ENCODE data around the gene FRK.
"Not testable (repeated sequence)": the region's sequence is repeated elsewhere in the genome, so short reads cannot be mapped to it uniquely, and the experiment has no call there.

Gene FRK

DNA sequence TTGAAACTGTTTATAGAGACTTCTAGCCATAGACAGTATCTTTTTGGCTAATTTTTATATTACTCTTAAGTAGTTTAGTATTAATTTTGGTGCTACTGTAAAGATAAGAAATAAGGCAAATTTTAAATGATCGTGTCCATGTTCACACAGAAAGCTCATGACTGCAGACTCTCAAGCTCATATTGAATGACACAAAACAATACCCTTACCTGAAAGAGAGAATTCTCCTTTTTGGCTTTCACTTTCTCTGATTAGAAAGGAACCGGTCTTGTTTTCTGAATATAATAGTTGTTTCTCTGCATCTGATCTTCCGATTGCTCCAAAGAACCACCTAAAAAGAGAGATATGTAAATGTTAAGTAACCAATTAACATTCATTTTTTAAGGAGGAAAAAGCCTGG is 57.0 kb downstream of the FRK start:
- DNase-seq = no peak

DNA sequence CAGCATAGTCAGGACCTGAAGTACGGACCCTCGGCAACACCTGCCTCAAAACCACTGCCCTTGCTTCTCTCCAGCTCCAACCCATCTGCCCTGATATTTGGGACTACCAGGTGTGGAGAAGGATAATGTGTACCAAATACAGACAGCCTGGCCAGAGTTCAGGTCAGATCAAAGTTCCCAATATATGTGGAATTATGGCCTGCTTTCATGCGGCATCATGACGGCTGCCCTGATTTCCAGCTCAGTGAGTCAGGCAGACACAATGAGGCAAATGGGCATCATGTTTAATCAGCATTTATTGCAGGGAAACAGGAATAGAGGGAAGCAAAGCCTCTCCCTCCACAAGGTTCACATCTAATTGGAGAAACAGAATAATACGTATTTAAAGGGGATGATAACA is 57.9 kb downstream of the FRK start:
- DNase-seq = no peak

DNA sequence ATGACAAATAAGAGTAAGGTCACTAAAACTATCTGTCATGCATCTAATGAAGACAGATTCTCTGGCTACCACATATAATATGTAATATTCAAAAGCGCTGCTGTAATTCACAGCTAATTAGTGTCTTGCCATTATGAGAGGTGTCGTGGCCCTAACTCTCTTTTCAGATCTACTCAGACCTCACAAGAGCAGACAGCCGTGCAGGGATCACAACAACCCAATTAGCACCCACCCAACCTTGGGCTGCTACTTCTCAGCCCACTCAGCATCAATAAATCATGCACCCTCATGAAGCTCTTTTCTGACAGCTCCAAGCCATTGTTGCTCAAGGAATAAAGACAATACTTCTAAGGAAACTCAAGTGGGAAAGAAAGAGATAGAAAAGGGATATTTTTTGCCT is 61.5 kb downstream of the FRK start:
- no peak for DNase-seq

GRCh38 chr6:115997990-115998585 is 62.6 kb downstream of the FRK start:
- no peak for DNase-seq

DNA sequence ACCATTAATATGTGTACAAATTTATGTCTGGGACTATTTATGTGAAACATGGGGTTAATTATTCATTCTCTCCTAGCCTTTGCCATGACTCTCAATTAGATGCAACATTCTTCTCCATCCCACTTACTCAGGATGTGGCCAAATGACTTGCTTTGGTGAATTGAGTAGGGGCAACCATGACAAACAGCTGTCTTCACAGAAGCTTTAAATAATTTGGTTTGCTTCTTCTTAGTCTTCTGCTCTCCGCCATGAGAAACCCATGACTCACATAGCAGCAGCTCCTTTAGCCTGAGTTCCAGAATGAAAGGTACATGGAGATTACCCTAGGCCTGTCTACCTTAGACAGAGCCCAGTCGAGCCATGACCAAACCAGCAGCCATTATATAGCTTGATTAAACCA is 74.7 kb downstream of the FRK start:
- no peak for DNase-seq

DNA sequence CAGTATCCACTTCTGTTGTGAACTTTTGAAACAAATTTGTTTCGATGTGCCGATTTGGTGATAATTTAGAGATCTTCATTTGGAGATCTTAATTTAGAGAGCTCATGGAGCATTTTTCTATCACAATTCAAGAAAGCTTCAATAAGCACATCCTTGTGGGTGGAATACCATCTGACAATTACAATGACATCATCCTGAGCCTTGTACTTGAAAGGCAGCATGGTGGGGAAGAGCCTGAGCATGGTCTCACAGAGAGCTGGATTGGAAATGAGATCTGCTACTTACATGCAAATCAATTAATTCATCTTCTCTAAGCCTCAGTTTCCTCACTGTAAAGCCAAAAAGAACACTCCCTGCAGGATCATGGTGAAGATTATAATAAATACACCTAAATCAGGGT is 75.9 kb downstream of the FRK start:
- DNase-seq = no peak

GRCh38 chr6:115983998-115984397 is 76.7 kb downstream of the FRK start:
- no peak for DNase-seq

DNA sequence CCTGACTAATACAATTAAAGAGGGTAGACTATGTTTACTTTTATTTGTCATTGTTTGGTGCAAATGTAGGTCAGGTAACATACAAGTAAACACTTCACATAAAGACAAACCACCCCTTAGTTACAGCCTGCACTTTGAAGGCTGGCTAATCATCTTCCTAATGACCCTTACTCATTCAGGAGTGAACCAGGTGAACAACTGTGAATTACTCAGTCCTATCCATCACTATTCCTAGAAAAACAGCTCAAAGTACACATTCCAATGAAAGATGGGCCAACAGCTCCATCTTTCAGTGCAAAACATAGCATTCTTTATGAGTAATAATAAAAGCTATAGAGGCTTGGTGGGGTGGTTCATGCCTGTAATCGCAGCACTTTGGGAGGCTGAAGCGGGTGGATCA is 78.2 kb downstream of the FRK start:
- no peak for DNase-seq

DNA sequence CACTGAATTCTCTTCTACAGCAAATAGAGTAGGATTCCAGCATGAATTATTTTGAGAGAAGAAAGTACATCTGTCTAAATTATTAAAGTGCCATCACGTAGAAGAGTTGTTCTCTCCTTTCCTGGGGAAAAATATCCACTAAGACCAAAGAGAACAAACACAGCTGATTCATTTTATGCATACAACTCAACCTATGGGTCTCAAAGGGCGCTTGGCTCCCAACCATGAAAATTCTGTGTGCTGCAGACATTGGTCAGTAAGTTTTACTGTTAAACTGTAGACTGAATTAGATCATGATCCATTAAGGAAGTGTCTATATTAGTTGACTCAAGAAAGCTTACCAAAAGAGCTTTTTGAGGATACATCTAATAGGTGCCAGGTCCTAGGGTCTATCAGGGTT is 83.5 kb downstream of the FRK start:
- DNase-seq = no peak

GRCh38 chr6:115976321-115976870 is 84.3 kb downstream of the FRK start:
- no peak for DNase-seq

- DNase-seq = no peak
Observed at GRCh38 chr6:115972679-115973078, 88.0 kb downstream of the FRK start.

- no peak for DNase-seq
Observed at GRCh38 chr6:115971785-115972184, 88.9 kb downstream of the FRK start.

- no peak for DNase-seq
Observed at GRCh38 chr6:115969930-115970273, 90.8 kb downstream of the FRK start.

DNA sequence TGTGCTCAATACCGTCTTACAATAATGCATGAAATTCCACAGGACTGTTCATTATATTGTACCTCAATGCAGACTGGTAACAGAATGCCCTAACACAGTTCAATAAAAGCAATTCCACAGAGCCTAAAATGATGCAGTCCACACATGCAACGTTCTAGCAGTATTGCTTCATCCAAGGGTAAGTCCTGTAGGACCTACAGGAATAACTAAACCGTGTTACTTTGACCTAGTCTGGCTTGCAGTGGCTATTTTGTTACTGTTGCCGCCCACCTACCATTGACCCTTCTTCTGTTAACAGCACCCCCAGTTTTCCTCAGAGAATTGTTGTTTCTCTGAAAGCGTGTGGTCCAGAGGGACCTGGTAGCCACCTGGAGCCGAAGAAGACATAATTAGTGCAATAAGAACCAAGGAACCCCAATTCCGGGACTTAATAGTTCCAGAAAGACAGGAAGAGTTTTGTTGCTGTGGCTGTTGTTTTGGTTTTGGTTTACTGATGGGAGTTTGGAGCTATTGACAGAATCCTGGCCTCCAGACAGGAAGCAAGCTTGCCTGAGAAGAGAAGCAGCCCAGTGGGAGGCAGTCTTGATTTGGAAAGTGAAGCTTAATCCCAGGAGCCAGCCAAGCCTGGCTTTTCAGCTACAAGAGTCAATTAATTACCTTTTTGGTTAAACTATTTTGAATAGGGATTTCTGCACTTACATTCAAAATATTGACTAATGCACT is 91.3 kb downstream of the FRK start:
- no peak for DNase-seq

DNA sequence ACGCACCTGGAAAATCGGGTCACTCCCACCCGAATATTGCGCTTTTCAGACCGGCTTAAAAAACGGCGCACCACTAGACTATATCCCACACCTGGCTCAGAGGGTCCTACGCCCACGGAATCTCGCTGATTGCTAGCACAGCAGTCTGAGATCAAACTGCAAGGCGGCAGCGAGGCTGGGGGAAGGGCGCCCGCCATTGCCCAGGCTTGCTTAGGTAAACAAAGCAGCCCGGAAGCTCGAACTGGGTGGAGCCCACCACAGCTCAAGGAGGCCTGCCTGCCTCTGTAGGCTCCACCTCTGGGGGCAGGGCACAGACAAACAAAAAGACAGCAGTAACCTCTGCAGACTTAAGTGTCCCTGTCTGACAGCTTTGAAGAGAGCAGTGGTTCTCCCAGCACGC is 100.4 kb downstream of the FRK start:
- not testable (repeated sequence) for DNase-seq

DNA sequence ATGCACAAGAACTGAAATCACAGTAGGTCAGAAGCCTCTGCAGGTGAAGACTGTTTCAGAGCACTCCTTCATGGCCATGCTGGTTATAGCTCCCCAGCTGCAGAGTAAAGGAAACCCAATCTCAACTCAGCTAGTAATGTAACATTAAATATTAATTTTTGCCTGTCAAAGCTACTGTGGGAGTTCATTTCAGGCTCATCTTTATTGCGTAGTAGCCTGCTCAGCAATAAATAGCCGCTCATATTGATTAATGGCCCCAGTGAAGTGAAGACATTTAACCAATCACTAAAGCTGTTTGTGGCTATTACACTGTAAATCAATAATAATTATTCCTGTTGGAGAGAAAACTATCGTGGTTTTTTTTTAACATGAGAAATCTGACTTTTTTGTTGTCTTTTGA is 101.7 kb downstream of the FRK start:
- DNase-seq = no peak

GRCh38 chr6:115954740-115955139 is 106.0 kb downstream of the FRK start:
- no peak for DNase-seq

GRCh38 chr6:115948751-115949150 is 111.9 kb downstream of the FRK start:
- DNase-seq = no peak

GRCh38 chr6:115947966-115948541 is 112.6 kb downstream of the FRK start:
- no peak for DNase-seq

GRCh38 chr6:115945812-115946211 is 114.9 kb downstream of the FRK start:
- DNase-seq = no peak

- no peak for DNase-seq
Observed at GRCh38 chr6:115945306-115945705, 115.4 kb downstream of the FRK start.

DNA sequence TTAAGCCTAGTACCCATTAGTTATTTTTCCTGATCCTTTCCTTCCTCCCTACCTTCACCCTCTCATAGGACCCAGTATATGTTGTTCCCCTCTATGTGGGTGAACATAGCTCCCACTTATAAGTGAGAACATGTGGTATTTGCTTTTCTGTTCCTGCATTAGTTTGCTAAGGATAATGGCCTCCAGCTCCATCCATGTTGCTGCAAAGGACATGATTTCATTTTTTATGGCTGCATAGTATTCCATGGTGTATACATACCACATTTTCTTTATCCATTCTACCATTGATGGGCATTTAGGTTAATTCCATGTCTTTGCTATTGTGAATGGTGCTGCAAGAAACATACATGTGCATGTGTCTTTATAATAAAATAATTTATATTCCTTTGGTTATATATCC is 115.9 kb downstream of the FRK start:
- not testable (repeated sequence) for DNase-seq

GRCh38 chr6:115937502-115937901 is 123.2 kb downstream of the FRK start:
- not testable (repeated sequence) for DNase-seq

DNA sequence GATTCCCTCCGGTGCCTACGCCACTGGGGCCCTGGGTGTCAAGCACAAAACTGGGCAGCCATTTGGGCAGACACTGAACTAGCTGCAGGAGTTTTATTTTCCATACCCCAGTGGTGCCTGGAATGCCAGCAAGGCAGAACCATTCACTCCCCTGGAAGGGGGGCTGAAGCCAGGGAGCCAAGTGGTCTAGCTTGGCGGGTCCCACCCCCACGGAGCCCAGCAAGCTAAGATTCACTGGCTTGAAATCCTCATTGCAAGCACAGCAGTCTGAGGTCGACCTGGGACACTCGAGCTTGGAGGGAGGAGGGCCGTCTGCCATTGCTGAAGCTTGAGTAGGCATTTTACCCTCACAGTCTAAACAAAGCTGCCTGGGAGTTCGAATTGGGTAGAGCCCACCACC is 125.3 kb downstream of the FRK start:
- no peak for DNase-seq

DNA sequence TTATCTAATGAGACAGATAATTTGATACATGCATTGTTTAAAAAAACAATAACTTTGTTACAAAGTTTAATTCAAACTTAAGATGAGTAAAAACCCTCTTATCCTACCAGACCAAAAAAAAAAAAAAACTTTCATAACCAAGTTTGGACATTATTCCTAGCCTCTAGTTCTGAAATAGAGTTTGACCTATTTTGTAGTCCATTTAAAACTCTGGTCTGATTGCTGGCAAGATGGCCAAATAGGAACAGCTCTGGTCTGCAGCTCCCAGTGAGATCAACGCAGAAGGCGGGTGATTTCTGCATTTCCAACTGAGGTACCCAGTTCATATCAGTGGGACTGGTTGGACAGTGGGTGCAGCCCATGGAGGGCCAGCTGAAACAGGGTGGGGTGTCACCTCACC is 125.9 kb downstream of the FRK start:
- no peak for DNase-seq

Data from activated effector memory CD4-positive, alpha-beta T cell treated with anti-CD3 and anti-CD28 coated beads, Interleukin-2, amount 50 U/mL, for 16 hours (primary cell).